Measurements from ENCODE around the gene ANK3. TPM values are rescaled to one million over a fixed set of nuclear protein-coding genes. Genes with fewer than 3 reads are reported as not detected.

ANK3 gene
- polyA plus RNA-seq, 1 donor = 89.1 TPM

DNA sequence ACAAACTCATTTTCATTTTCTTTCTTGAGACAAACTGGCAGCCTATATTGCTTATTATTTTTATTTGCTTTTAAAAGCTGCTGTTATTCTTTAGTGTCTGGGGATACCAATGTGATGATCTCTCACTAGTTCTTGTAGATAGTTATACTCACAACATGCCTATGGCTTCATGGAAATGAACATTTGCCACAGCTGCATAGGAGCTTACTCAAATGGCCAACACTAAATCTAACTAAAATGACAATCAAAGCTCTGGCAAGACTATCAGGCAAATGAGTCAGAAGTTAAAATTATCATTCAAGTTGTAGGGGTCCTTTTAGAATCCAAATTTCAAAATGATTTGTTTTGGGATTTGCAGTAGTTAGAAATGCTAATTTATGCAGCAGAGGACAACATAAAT lies 225.9 kb downstream of the ANK3 start:
- no peaks in the 10 kb centered on the region for H3K36me3 ChIP-seq (ENCODE audit: control insufficient read depth, insufficient read depth, low read length)
- no peaks in the 10 kb centered on the region for H3K27me3 ChIP-seq (ENCODE audit: control insufficient read depth, insufficient read depth, low read length)
- no peak for DNase-seq
- H3K4me1 ChIP-seq (ENCODE audit: control insufficient read depth, insufficient read depth, low read length) = no peaks in the 10 kb centered on the region
- H3K27ac ChIP-seq (ENCODE audit: low read length) = no peak overlapping the region
- no peak overlapping the region for H3K4me3 ChIP-seq (ENCODE audit: low read length)
- peaks cover 2% of the 10 kb centered on the region for H3K9me3 ChIP-seq (ENCODE audit: control insufficient read depth, low read depth, low read length)

DNA sequence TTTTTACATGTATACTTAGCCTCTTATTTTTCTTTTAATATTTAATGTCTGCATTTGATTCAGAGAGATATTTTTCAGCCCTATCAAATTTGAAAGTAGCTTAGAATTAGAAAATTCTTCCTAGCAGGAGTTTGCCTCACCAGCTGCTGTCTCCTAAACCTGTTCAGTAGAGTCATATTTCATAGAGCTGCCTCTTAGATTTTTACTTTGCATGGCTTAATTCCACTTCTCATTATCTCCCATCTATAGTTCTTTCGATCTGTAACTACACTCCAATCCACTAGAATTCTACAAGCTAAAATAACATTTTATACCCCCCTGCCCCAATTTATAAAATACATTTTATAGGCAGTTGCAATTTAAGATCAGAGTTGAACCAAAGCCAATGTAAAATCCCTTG lies 227.0 kb downstream of the ANK3 start:
- H3K4me1 ChIP-seq (ENCODE audit: control insufficient read depth, insufficient read depth, low read length) = no peaks in the 10 kb centered on the region
- WGBS (ENCODE audit: insufficient coverage, low lambda C conversion rate) = 78% methylated on average over 1 of the region's 1 CpG
- no peaks in the 10 kb centered on the region for H3K36me3 ChIP-seq (ENCODE audit: control insufficient read depth, insufficient read depth, low read length)
- H3K4me3 ChIP-seq (ENCODE audit: low read length) = no peak overlapping the region
- DNase-seq = no peak
- H3K27ac ChIP-seq (ENCODE audit: low read length) = no peak overlapping the region
- no peaks in the 10 kb centered on the region for H3K27me3 ChIP-seq (ENCODE audit: control insufficient read depth, insufficient read depth, low read length)
- peaks cover 6% of the 10 kb centered on the region for H3K9me3 ChIP-seq (ENCODE audit: control insufficient read depth, low read depth, low read length)

DNA sequence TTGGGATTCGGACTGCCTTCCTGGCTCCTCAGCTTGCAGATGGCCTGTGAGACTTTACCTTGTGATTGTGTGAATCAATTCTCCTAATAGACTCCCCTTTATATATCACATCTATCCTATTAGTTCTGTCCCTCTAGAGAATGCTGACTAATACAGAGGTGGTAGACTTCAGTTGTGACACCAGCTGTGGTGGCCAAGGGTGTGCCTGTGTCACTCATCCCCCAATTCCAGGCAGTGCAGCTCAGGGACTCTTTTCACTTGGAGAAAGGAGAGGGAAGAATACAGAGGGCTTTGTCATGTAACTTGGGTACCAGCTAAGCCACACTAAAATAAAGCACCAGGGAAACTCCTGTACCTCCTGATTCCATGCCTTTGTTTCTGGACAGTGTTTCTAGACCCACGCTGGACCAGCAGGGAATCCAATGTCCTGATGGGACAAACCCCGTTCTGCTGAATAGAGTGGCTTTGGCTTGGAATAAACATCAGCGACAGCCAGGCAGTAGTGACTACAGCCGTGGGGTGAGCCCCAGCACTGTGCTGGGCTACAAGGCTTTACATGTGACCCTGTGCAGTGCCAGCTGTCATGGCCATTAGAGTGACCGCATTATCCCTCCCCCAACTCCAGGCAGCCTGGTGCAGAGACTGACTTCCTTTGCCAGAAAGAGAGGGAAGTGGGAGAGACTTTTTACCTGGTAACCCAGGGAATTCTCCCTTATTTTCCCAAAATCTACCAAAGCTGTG lies 233.6 kb downstream of the ANK3 start:
- WGBS (ENCODE audit: insufficient coverage, low lambda C conversion rate) = no CpG with 5 or more reads among the region's 6 CpGs
- H3K9me3 ChIP-seq (ENCODE audit: control insufficient read depth, low read depth, low read length) = peaks cover 7% of the 10 kb centered on the region
- DNase-seq = no peak
- no peaks in the 10 kb centered on the region for H3K36me3 ChIP-seq (ENCODE audit: control insufficient read depth, insufficient read depth, low read length)
- H3K4me1 ChIP-seq (ENCODE audit: control insufficient read depth, insufficient read depth, low read length) = no peaks in the 10 kb centered on the region
- H3K4me3 ChIP-seq (ENCODE audit: low read length) = no peak overlapping the region
- H3K27me3 ChIP-seq (ENCODE audit: control insufficient read depth, insufficient read depth, low read length) = no peaks in the 10 kb centered on the region
- no peak overlapping the region for H3K27ac ChIP-seq (ENCODE audit: low read length)

DNA sequence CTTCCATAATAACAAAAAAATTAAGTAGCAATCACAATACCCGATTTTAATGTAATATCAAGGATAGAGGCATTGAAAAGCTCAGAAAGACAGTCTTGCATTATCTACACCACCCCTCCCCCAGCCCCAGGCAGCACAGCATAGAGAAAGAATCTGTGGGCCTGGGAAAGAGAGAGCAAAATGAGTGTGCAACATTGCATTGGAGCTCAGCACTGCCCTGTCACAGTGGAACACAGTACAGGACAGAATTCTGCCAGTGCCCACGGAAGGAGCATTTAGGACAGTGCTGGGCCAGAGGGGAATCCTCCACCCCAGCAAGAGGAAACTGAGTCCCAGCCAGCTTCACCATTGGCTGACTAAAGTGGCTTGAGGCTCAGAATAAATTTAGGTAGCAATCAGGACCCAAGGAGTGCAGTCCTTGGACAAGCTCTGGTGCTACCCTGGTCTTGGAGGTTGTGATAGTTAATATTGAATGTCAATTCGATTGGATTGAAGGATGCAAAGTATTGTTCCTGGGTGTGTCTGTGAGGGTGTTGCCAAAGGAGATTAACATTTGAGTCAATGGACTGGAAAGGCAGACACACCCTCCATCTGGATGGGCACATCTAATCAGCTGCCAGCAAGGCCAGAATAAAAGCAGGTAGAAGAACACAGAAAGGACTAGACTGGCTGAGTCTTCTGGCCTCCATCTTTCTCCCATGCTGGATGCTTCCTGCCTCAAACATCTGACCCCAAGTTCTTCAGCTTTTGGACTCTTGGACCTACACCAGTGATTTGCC lies 234.4 kb downstream of the ANK3 start:
- no peaks in the 10 kb centered on the region for H3K27me3 ChIP-seq (ENCODE audit: control insufficient read depth, insufficient read depth, low read length)
- H3K4me1 ChIP-seq (ENCODE audit: control insufficient read depth, insufficient read depth, low read length) = no peaks in the 10 kb centered on the region
- no peaks in the 10 kb centered on the region for H3K36me3 ChIP-seq (ENCODE audit: control insufficient read depth, insufficient read depth, low read length)
- H3K4me3 ChIP-seq (ENCODE audit: low read length) = no peak overlapping the region
- no peak for DNase-seq
- no CpG with 5 or more reads among the region's 3 CpGs for WGBS (ENCODE audit: insufficient coverage, low lambda C conversion rate)
- H3K9me3 ChIP-seq (ENCODE audit: control insufficient read depth, low read depth, low read length) = peaks cover 4% of the 10 kb centered on the region
- H3K27ac ChIP-seq (ENCODE audit: low read length) = no peak overlapping the region

DNA sequence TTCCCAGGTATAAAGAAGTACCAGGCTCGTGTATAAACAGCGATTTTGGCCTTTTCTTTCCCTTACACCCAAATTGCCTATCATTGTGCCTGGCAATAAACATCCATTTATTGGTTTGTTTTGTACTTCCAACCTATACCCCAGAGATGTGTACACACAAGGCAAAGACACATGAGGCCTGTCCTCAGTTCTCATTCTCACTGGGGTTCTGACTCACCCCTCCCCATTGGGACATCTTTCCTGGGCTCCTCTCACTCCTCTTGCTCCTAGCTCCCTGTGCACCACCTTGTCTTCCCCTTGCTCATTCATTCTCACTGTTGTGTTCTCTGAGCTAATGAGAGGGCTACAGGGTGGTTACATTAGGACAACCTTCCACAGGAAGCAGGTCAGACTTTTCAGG lies 240.7 kb downstream of the ANK3 start:
- H3K36me3 ChIP-seq (ENCODE audit: control insufficient read depth, insufficient read depth, low read length) = no peaks in the 10 kb centered on the region
- H3K9me3 ChIP-seq (ENCODE audit: control insufficient read depth, low read depth, low read length) = no peaks in the 10 kb centered on the region
- H3K27ac ChIP-seq (ENCODE audit: low read length) = peak overlapping the region; percentile 78
- DNase-seq = peak in 1 of 2 donors; percentile 26
- no peak overlapping the region for H3K4me3 ChIP-seq (ENCODE audit: low read length)
- no peaks in the 10 kb centered on the region for H3K27me3 ChIP-seq (ENCODE audit: control insufficient read depth, insufficient read depth, low read length)
- H3K4me1 ChIP-seq (ENCODE audit: control insufficient read depth, insufficient read depth, low read length) = peaks cover 19% of the 10 kb centered on the region
- 60% methylated on average over 1 of the region's 2 CpGs for WGBS (ENCODE audit: insufficient coverage, low lambda C conversion rate)

DNA sequence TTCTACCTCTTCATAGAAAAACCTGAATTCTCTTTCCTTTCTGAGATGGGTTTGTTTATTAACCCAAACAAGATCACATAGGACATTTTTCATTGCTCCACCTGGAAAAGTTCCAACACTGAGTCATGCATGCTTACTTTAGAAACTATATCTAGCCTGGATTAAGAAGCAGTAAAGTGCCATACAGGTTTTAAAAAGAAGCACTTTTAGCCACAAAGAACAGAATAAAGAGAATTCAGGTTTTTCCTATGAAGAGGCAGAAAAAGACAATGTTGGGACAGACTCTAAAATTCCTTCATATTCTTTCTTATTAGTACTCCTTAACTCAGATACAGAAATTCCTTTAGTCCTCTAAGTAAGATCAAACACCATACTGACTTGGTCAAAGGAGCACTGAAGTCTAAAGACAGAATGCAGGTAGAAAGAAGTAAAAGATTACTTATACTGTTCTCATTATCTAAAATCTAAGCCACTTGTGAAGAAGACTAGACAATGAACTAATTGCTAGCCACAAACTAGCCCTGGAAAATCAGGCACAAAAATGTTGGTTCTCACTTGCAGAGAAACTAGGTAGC lies 241.3 kb downstream of the ANK3 start:
- no peaks in the 10 kb centered on the region for H3K9me3 ChIP-seq (ENCODE audit: control insufficient read depth, low read depth, low read length)
- H3K27me3 ChIP-seq (ENCODE audit: control insufficient read depth, insufficient read depth, low read length) = no peaks in the 10 kb centered on the region
- H3K4me3 ChIP-seq (ENCODE audit: low read length) = no peak overlapping the region
- H3K27ac ChIP-seq (ENCODE audit: low read length) = peak overlapping the region; percentile 78
- DNase-seq = peak; percentile 64 to 88
- peaks cover 19% of the 10 kb centered on the region for H3K4me1 ChIP-seq (ENCODE audit: control insufficient read depth, insufficient read depth, low read length)
- H3K36me3 ChIP-seq (ENCODE audit: control insufficient read depth, insufficient read depth, low read length) = no peaks in the 10 kb centered on the region

DNA sequence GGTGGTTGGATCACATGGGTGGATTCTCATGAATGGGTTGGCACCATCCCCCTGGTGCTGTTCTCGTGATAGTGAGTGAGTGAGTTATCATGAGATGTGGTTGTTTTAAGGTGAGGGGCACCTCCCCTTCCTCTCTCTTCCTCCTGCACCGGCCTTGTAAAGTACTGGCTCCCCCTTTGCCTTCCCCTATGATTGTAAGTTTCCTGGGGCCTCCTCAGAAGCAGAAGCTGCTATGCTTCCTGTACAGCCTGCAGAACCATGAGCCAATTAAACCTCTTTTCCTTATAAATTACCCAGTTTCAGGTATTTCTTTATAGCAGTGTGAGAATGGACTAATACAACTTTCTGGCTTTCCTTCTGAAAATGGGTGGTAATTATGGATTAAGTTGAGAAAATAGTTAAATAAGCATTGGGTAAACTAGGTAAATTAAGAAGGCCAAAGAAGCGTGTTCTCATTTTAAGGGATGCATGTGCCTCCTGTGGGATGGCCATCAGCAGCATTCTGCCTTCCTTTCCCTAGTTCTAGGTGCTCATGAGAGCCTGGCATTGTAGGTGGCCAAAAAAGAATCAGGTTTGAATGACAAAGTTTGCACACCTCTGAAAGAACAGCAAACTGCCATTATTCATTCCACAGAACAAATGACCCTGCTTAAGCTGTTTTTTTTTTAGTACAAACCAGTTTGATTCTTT lies 242.0 kb downstream of the ANK3 start:
- H3K9me3 ChIP-seq (ENCODE audit: control insufficient read depth, low read depth, low read length) = no peaks in the 10 kb centered on the region
- no peak overlapping the region for H3K4me3 ChIP-seq (ENCODE audit: low read length)
- peak overlapping the region; percentile 78 for H3K27ac ChIP-seq (ENCODE audit: low read length)
- peaks cover 22% of the 10 kb centered on the region for H3K4me1 ChIP-seq (ENCODE audit: control insufficient read depth, insufficient read depth, low read length)
- WGBS (ENCODE audit: insufficient coverage, low lambda C conversion rate) = no CpG with 5 or more reads among the region's 3 CpGs
- H3K27me3 ChIP-seq (ENCODE audit: control insufficient read depth, insufficient read depth, low read length) = no peaks in the 10 kb centered on the region
- DNase-seq = no peak
- H3K36me3 ChIP-seq (ENCODE audit: control insufficient read depth, insufficient read depth, low read length) = no peaks in the 10 kb centered on the region

DNA sequence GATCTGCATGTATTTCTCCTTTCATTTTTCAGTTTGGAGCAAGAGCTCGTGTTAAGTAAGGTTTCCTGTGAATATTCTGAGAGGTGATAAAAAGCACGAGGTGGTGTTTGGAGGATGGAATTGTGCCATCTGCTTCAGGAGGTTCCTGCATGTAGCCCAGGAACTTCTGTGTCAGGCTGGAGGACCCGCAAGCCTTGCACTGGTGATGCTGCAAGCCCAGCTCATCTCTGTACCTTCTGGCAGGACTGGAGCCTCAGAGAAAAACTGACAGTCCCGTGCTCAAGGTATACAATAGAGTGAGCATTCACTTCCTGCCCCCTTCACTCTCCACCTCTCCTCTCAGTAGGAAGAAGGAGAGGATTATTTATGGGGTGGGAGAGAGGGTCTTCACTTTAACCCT lies 242.7 kb downstream of the ANK3 start:
- no peaks in the 10 kb centered on the region for H3K9me3 ChIP-seq (ENCODE audit: control insufficient read depth, low read depth, low read length)
- no peaks in the 10 kb centered on the region for H3K27me3 ChIP-seq (ENCODE audit: control insufficient read depth, insufficient read depth, low read length)
- H3K36me3 ChIP-seq (ENCODE audit: control insufficient read depth, insufficient read depth, low read length) = no peaks in the 10 kb centered on the region
- H3K4me3 ChIP-seq (ENCODE audit: low read length) = no peak overlapping the region
- DNase-seq = no peak
- WGBS (ENCODE audit: insufficient coverage, low lambda C conversion rate) = no CpG with 5 or more reads among the region's 4 CpGs
- H3K27ac ChIP-seq (ENCODE audit: low read length) = no peak overlapping the region
- peaks cover 27% of the 10 kb centered on the region for H3K4me1 ChIP-seq (ENCODE audit: control insufficient read depth, insufficient read depth, low read length)

DNA sequence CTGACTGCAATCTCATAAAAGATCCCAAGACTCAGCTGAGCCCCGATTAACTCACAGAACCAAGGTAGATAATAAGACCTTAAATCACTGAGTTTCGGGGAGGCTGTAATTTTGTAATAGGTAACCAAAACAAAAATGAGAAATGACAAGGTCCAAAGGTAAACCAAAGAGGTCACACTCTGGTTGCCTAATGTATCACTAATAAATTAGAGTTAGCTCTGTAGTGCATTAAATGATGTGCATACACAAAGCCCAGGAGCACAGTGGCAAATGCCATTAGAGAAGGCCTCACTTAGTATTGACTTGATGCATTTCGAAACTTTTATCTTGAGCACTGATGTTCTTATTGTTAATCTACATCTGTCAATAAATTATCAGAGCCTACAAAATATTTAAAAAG lies 245.6 kb downstream of the ANK3 start:
- Histone ChIP-seq H3K27me3 (ENCODE audit: control insufficient read depth, insufficient read depth, low read length) (no peaks in the 10 kb centered on the region), H3K9me3 (ENCODE audit: control insufficient read depth, low read depth, low read length) (no peaks in the 10 kb centered on the region), H3K36me3 (ENCODE audit: control insufficient read depth, insufficient read depth, low read length) (no peaks in the 10 kb centered on the region), H3K27ac (ENCODE audit: low read length) (no peak overlapping the region), H3K4me1 (ENCODE audit: control insufficient read depth, insufficient read depth, low read length) (peaks cover 34% of the 10 kb centered on the region), H3K4me3 (ENCODE audit: low read length) (no peak overlapping the region)
- whole genome bisulfite sequencing (ENCODE audit: insufficient coverage, low lambda C conversion rate) = 83% methylated on average over 2 of the region's 3 CpGs
- no peak for DNase-seq

DNA sequence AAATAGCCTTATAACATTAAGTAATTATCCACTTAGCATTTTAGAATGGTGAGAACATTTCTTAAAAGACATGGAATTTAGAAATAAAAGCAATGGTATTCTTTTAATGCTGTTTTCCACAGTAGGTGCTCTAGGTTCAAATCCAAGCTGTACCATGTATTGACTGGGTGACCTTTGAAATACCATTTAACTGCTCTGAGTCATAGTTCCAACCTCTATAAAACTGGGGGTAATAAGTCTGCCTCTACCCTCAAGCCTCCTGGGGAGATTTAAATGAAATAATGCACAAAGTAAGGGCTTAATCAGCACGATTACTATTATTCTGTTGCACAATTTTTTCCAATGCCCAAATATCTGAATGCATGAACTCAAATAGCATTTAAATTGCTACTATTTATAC lies 246.9 kb downstream of the ANK3 start:
- H3K4me1 ChIP-seq (ENCODE audit: control insufficient read depth, insufficient read depth, low read length) = peaks cover 22% of the 10 kb centered on the region

More for the DNA sequence above, 246.9 kb downstream of the ANK3 start:
- WGBS (ENCODE audit: insufficient coverage, low lambda C conversion rate) = 83% methylated on average over 1 of the region's 1 CpG
- DNase-seq = peak in 1 of 2 donors; percentile 50
- Histone ChIP-seq H3K36me3 (ENCODE audit: control insufficient read depth, insufficient read depth, low read length) (no peaks in the 10 kb centered on the region), H3K27ac (ENCODE audit: low read length) (peak overlapping the region; percentile 88), H3K4me3 (ENCODE audit: low read length) (no peak overlapping the region), H3K9me3 (ENCODE audit: control insufficient read depth, low read depth, low read length) (no peaks in the 10 kb centered on the region), H3K27me3 (ENCODE audit: control insufficient read depth, insufficient read depth, low read length) (no peaks in the 10 kb centered on the region)
